HG03432 (cell line): ENCODE measurements around the gene PHACTR4.
"Not testable (repeated sequence)": the region's sequence is repeated elsewhere in the genome, so short reads cannot be mapped to it uniquely, and the experiment has no call there.

ENCODE experiments used
- ATAC-seq: cut with Tn5 transposase; IDR thresholded peaks from one replicate; pipeline ENCODE4 v1.9.1; 2021; ENCODE audit warnings: mild to moderate bottlenecking, moderate library complexity; ENCODE audit not compliant: unreplicated experiment

The PHACTR4 gene

GRCh38 chr1:28519946-28520725, 150.6 kb downstream of the PHACTR4 start:
- ATAC-seq: no peak

GRCh38 chr1:28520796-28521195, 151.3 kb downstream of the PHACTR4 start:
- not testable (repeated sequence) for ATAC-seq

GRCh38 chr1:28521502-28522164, 152.1 kb downstream of the PHACTR4 start:
- no peak for ATAC-seq

- ATAC-seq: not testable (repeated sequence)
Observed at GRCh38 chr1:28522537-28522936, 153.0 kb downstream of the PHACTR4 start.

GRCh38 chr1:28525002-28525642, 155.6 kb downstream of the PHACTR4 start:
- not testable (repeated sequence) for ATAC-seq

GRCh38 chr1:28526886-28527285, 157.3 kb downstream of the PHACTR4 start:
- ATAC-seq: no peak

- ATAC-seq: no peak
Observed at GRCh38 chr1:28530456-28530855, 160.9 kb downstream of the PHACTR4 start.

- no peak for ATAC-seq
Observed at GRCh38 chr1:28534671-28535070, 165.1 kb downstream of the PHACTR4 start.

- ATAC-seq: no peak
Observed at GRCh38 chr1:28535180-28535579, 165.6 kb downstream of the PHACTR4 start.

GRCh38 chr1:28537457-28538199, 168.1 kb downstream of the PHACTR4 start:
- no peak for ATAC-seq

GRCh38 chr1:28538286-28538685, 168.7 kb downstream of the PHACTR4 start:
- no peak for ATAC-seq

- no peak for ATAC-seq
Observed at GRCh38 chr1:28540651-28541050, 171.1 kb downstream of the PHACTR4 start.

GRCh38 chr1:28541414-28542015, 172.0 kb downstream of the PHACTR4 start:
- ATAC-seq: not testable (repeated sequence)

- no peak for ATAC-seq
Observed at GRCh38 chr1:28545246-28545628, 175.7 kb downstream of the PHACTR4 start.

GRCh38 chr1:28548318-28548717, 178.8 kb downstream of the PHACTR4 start:
- no peak for ATAC-seq
